ENCODE measurements around the gene SLIT3.

The SLIT3 gene

DNA sequence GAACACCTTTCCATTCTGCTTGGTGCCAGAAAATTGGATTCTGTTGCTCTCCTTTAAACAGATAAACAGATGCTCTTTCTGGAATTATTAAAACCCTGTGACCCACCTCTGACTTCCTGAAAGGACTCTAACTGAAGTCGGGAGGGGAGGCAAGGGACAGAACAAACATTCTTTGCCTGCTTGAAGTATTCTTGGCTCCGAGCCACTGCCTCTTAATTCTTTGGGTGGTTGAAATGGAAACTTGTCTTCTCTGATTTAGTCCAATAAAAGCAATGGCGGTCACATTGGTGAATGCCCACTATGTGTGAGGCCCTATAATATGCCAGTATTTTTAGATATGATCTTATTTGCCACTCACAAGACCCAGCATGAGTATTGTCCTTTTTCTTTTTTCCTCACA lies 236.8 kb downstream of the SLIT3 start:
- no peaks in the 10 kb centered on the region for H3K79me2 ChIP-seq (ENCODE audit: insufficient read depth, low read depth)
- no peaks in the 10 kb centered on the region for H3K27me3 ChIP-seq (ENCODE audit: insufficient read depth, low read depth)
- H3K4me2 ChIP-seq, result no peak overlapping the region
- TF ChIP-seq, protein P1, sequence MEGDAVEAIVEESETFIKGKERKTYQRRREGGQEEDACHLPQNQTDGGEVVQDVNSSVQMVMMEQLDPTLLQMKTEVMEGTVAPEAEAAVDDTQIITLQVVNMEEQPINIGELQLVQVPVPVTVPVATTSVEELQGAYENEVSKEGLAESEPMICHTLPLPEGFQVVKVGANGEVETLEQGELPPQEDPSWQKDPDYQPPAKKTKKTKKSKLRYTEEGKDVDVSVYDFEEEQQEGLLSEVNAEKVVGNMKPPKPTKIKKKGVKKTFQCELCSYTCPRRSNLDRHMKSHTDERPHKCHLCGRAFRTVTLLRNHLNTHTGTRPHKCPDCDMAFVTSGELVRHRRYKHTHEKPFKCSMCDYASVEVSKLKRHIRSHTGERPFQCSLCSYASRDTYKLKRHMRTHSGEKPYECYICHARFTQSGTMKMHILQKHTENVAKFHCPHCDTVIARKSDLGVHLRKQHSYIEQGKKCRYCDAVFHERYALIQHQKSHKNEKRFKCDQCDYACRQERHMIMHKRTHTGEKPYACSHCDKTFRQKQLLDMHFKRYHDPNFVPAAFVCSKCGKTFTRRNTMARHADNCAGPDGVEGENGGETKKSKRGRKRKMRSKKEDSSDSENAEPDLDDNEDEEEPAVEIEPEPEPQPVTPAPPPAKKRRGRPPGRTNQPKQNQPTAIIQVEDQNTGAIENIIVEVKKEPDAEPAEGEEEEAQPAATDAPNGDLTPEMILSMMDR (conservative IDR thresholded peaks at IDR 0.05; ENCODE audit: low read depth, low read length), result no peak
- no peaks in the 10 kb centered on the region for H4K20me1 ChIP-seq (ENCODE audit: insufficient read depth)
- H3K27ac ChIP-seq, result no peak overlapping the region
- no peak overlapping the region for H2AFZ ChIP-seq (ENCODE audit: low read depth)
- H3K9ac ChIP-seq, result no peak overlapping the region
- H3K4me1 ChIP-seq (ENCODE audit: low read depth, poor library complexity, severe bottlenecking), result no peaks in the 10 kb centered on the region
- no peaks in the 10 kb centered on the region for H3K36me3 ChIP-seq (ENCODE audit: insufficient read depth)
- no peak overlapping the region for H3K4me3 ChIP-seq (IDR thresholded peaks at IDR 0.05; ENCODE audit: insufficient read depth, low read depth, low read length)

DNA sequence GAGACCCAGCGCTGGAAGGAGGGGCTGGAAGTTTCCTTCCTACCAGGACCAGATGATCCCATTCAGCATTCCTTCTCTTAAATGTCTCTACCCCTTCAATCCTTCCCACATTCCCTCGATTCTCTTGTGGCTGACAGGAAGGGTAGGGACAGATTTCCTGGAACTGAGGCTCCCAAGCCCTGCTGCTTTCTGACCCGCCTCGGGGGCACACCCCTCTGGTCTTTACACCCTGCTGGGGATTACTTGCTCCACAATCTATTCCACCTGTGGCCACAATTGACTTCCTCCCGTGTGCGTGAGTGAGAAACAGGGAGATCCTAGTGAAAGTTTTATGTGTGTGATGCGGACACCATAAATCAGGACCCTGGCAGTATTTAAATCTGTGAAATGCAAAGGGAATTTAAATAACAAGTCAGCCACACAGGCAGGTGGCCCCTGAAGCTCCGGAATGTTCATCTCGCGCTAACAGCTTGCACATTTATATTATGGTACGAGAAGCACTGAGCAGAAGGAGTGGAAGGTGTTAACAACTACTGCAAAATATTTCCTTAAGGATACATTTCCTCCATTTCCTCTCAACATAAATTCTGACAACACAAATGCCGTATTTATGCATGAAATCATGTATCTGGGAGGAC lies 237.5 kb downstream of the SLIT3 start:
- Histone ChIP-seq H3K27ac (no peak overlapping the region), H3K4me3 (IDR thresholded peaks at IDR 0.05; ENCODE audit: insufficient read depth, low read depth, low read length) (no peak overlapping the region), H3K36me3 (ENCODE audit: insufficient read depth) (no peaks in the 10 kb centered on the region), H3K79me2 (ENCODE audit: insufficient read depth, low read depth) (no peaks in the 10 kb centered on the region), H3K4me1 (ENCODE audit: low read depth, poor library complexity, severe bottlenecking) (no peaks in the 10 kb centered on the region), H3K27me3 (ENCODE audit: insufficient read depth, low read depth) (no peaks in the 10 kb centered on the region), H3K4me2 (no peak overlapping the region), H4K20me1 (ENCODE audit: insufficient read depth) (no peaks in the 10 kb centered on the region), H3K9ac (no peak overlapping the region), H2AFZ (ENCODE audit: low read depth) (no peak overlapping the region)
- TF ChIP-seq, protein P1 (conservative IDR thresholded peaks at IDR 0.05; ENCODE audit: low read depth, low read length), result no peak

DNA sequence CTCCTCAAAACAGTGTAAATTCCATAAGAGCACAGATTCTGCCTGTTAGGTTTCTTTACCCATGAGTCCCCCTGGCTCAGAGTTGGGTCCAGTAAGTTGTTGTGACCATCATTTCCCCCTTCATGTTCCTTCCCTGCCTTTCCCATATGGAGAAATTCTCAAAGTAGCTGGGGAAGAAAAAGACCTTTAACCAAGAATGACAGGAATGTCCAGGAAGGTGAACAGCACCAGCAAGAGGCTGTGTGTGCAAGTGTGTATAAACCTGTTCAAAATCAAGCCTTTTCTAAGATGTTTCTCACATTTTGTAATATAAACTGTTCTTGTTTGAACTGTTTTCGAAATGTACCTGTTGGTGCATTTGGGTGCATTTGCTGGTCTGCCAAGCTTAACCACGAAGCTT lies 238.2 kb downstream of the SLIT3 start:
- Histone ChIP-seq H3K36me3 (ENCODE audit: insufficient read depth) (no peaks in the 10 kb centered on the region), H3K79me2 (ENCODE audit: insufficient read depth, low read depth) (no peaks in the 10 kb centered on the region)

DNA sequence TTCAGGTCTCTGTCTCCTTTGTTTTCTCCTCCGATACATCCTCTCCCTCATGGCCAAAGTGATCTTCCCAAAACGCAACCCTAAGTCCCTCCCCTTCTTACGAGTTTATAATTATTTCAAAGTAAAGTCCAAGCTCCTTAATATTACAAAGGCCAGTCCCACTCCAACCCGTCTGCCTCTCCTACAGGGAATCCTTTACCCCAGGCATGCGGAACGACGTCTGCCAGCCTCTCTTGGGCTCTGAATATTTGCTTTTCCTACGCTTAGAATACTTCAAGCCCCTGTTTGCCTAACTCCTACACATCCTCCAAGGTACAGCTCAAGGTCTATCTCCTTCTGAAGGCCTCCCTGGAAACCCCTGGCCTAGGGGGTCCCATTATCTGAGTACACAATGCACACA lies 246.4 kb downstream of the SLIT3 start:
- H3K27ac ChIP-seq, result no peak overlapping the region
- TF ChIP-seq, protein P1 (conservative IDR thresholded peaks at IDR 0.05; ENCODE audit: low read depth, low read length), result no peak
- no peaks in the 10 kb centered on the region for H3K36me3 ChIP-seq (ENCODE audit: insufficient read depth)
- H3K27me3 ChIP-seq (ENCODE audit: insufficient read depth, low read depth), result no peaks in the 10 kb centered on the region
- H3K4me3 ChIP-seq (IDR thresholded peaks at IDR 0.05; ENCODE audit: insufficient read depth, low read depth, low read length), result no peak overlapping the region
- no peak overlapping the region for H3K4me2 ChIP-seq
- H3K9ac ChIP-seq, result no peak overlapping the region
- no peaks in the 10 kb centered on the region for H3K79me2 ChIP-seq (ENCODE audit: insufficient read depth, low read depth)
- no peaks in the 10 kb centered on the region for H3K4me1 ChIP-seq (ENCODE audit: low read depth, poor library complexity, severe bottlenecking)
- no peaks in the 10 kb centered on the region for H4K20me1 ChIP-seq (ENCODE audit: insufficient read depth)
- H2AFZ ChIP-seq (ENCODE audit: low read depth), result no peak overlapping the region

More for the DNA sequence above, 238.2 kb downstream of the SLIT3 start:
- Histone ChIP-seq H3K9ac (no peak overlapping the region), H3K27me3 (ENCODE audit: insufficient read depth, low read depth) (no peaks in the 10 kb centered on the region), H2AFZ (ENCODE audit: low read depth) (no peak overlapping the region), H3K4me2 (no peak overlapping the region), H3K4me3 (IDR thresholded peaks at IDR 0.05; ENCODE audit: insufficient read depth, low read depth, low read length) (no peak overlapping the region), H3K4me1 (ENCODE audit: low read depth, poor library complexity, severe bottlenecking) (no peaks in the 10 kb centered on the region), H3K27ac (no peak overlapping the region), H4K20me1 (ENCODE audit: insufficient read depth) (no peaks in the 10 kb centered on the region)
- TF ChIP-seq, protein P1 (conservative IDR thresholded peaks at IDR 0.05; ENCODE audit: low read depth, low read length), result no peak
